NT2/D1 (cell line): Measurements from ENCODE around the gene ANO8.

ENCODE experiments used
- DNase-seq: peaks from one replicate; pipeline ENCODE4 v3.0.0-alpha.2; 2011; ENCODE audit warnings: low read depth, low spot score
- H3K27me3 ChIP-seq: 2 replicates; pipeline ENCODE4 v1.6.0; 2011; ENCODE audit warnings: mild to moderate bottlenecking; ENCODE audit not compliant: insufficient read length, insufficient read depth
- H3K36me3 ChIP-seq: 2 replicates; pipeline ENCODE4 v1.6.1; 2011; ENCODE audit warnings: mild to moderate bottlenecking, low read length, mixed read lengths; ENCODE audit not compliant: insufficient read depth, insufficient read length
- H3K4me1 ChIP-seq: 2 replicates; pipeline ENCODE4 v1.5.1; 2011; ENCODE audit not compliant: insufficient read depth, insufficient read length
- H3K4me3 ChIP-seq: 2 replicates; pipeline ENCODE4 v1.5.1; 2011; ENCODE audit warnings: low read depth; ENCODE audit not compliant: insufficient read length
- H3K9ac ChIP-seq: 2 replicates; pipeline ENCODE4 v1.6.0; 2011; ENCODE audit warnings: low read depth; ENCODE audit not compliant: insufficient read length
- H3K9me3 ChIP-seq: 2 replicates; pipeline ENCODE4 v1.5.1; 2011; ENCODE audit warnings: mild to moderate bottlenecking, low read length; ENCODE audit not compliant: insufficient read depth
- SUZ12 ChIP-seq: IDR thresholded peaks from 2 replicates; pipeline ENCODE4 v1.6.1; 2011; ENCODE audit not compliant: insufficient read length, insufficient read depth; ENCODE audit errors: extremely low read depth
- YY1 ChIP-seq: IDR thresholded peaks from 2 replicates; pipeline ENCODE4 v1.6.1; 2011; ENCODE audit not compliant: insufficient read length, insufficient read depth
- ZNF274 ChIP-seq: IDR thresholded peaks from 2 replicates; pipeline ENCODE4 v1.6.1; 2011; ENCODE audit warnings: mild to moderate bottlenecking, low read depth, low read length

The ANO8 gene

GRCh38 chr19:17325133-17325532 is 9.5 kb downstream of the ANO8 start:
- DNase-seq: no peak
- Histone ChIP-seq H3K9me3 (no peaks in the 10 kb centered on the region), H3K4me3 (no peak overlapping the region), H3K9ac (peak overlapping the region; percentile 42), H3K4me1 (peaks cover 33% of the 10 kb centered on the region), H3K36me3 (peaks cover 53% of the 10 kb centered on the region), H3K27me3 (no peaks in the 10 kb centered on the region)
- TF ChIP-seq ZNF274: no peak
- TF ChIP-seq SUZ12: no peak
- TF ChIP-seq YY1: no peak

- no peak for DNase-seq
- H3K9ac ChIP-seq: peak overlapping the region; percentile 66
- H3K9me3 ChIP-seq: no peaks in the 10 kb centered on the region
- H3K27me3 ChIP-seq: no peaks in the 10 kb centered on the region
- H3K4me3 ChIP-seq: no peak overlapping the region
- peaks cover 31% of the 10 kb centered on the region for H3K4me1 ChIP-seq
- no peak for TF ChIP-seq YY1
- no peak for TF ChIP-seq ZNF274
- TF ChIP-seq SUZ12: no peak
- peaks cover 54% of the 10 kb centered on the region for H3K36me3 ChIP-seq
Observed at GRCh38 chr19:17324357-17325114, 10.1 kb downstream of the ANO8 start.

- TF ChIP-seq YY1: no peak
- TF ChIP-seq SUZ12: no peak
- no peak for TF ChIP-seq ZNF274
- H3K9ac ChIP-seq: peak overlapping the region; percentile 66
- peaks cover 26% of the 10 kb centered on the region for H3K4me1 ChIP-seq
- H3K27me3 ChIP-seq: no peaks in the 10 kb centered on the region
- H3K9me3 ChIP-seq: no peaks in the 10 kb centered on the region
- H3K36me3 ChIP-seq: peaks cover 56% of the 10 kb centered on the region
- DNase-seq: no peak
- no peak overlapping the region for H3K4me3 ChIP-seq
Observed at GRCh38 chr19:17323964-17324332, 10.7 kb downstream of the ANO8 start.

- no peaks in the 10 kb centered on the region for H3K9me3 ChIP-seq
Observed at GRCh38 chr19:17323300-17323963, 11.2 kb downstream of the ANO8 start.

GRCh38 chr19:17322854-17323253 is 11.8 kb downstream of the ANO8 start:
- H3K9ac ChIP-seq: no peak overlapping the region

More at GRCh38 chr19:17323300-17323963, 11.2 kb downstream of the ANO8 start:
- peaks cover 60% of the 10 kb centered on the region for H3K36me3 ChIP-seq
- no peak overlapping the region for H3K4me3 ChIP-seq
- peaks cover 24% of the 10 kb centered on the region for H3K4me1 ChIP-seq
- TF ChIP-seq ZNF274: no peak
- TF ChIP-seq YY1: no peak
- TF ChIP-seq SUZ12: no peak
- H3K27me3 ChIP-seq: no peaks in the 10 kb centered on the region
- DNase-seq: no peak
- H3K9ac ChIP-seq: no peak overlapping the region

GRCh38 chr19:17321655-17322489 is 12.8 kb downstream of the ANO8 start:
- DNase-seq: no peak
- TF ChIP-seq SUZ12: no peak
- TF ChIP-seq YY1: no peak
- TF ChIP-seq ZNF274: no peak
- Histone ChIP-seq H3K36me3 (peaks cover 62% of the 10 kb centered on the region), H3K4me1 (peaks cover 23% of the 10 kb centered on the region), H3K27me3 (no peaks in the 10 kb centered on the region), H3K9me3 (no peaks in the 10 kb centered on the region), H3K9ac (no peak overlapping the region), H3K4me3 (no peak overlapping the region)

More at GRCh38 chr19:17322854-17323253, 11.8 kb downstream of the ANO8 start:
- Histone ChIP-seq H3K9me3 (no peaks in the 10 kb centered on the region), H3K4me3 (no peak overlapping the region), H3K36me3 (peaks cover 60% of the 10 kb centered on the region), H3K4me1 (peaks cover 24% of the 10 kb centered on the region), H3K27me3 (no peaks in the 10 kb centered on the region)
- TF ChIP-seq ZNF274 (no peak), YY1 (no peak), SUZ12 (no peak)
- no peak for DNase-seq

- H3K9ac ChIP-seq: no peak overlapping the region
- no peak overlapping the region for H3K4me3 ChIP-seq
- peaks cover 68% of the 10 kb centered on the region for H3K36me3 ChIP-seq
- H3K9me3 ChIP-seq: no peaks in the 10 kb centered on the region
- peaks cover 20% of the 10 kb centered on the region for H3K4me1 ChIP-seq
- no peak for DNase-seq
- no peaks in the 10 kb centered on the region for H3K27me3 ChIP-seq
- TF ChIP-seq ZNF274: no peak
- TF ChIP-seq YY1: no peak
- TF ChIP-seq SUZ12: no peak
Observed at GRCh38 chr19:17320435-17320834, 14.2 kb downstream of the ANO8 start.
